Rectal smooth muscle tissue (tissue), 1 donor: ENCODE measurements around the gene ARMCX2.

Source experiments
- H3K27ac ChIP-seq: one replicate; pipeline ENCODE4 v1.7.0; 2013; ENCODE audit warnings: low read depth, low read length, inconsistent platforms
- H3K27me3 ChIP-seq: one replicate; pipeline ENCODE4 v1.7.0; 2013; ENCODE audit warnings: low read length; ENCODE audit not compliant: control insufficient read depth, insufficient read depth
- H3K36me3 ChIP-seq: one replicate; pipeline ENCODE4 v1.7.0; 2013; ENCODE audit warnings: low read length; ENCODE audit not compliant: control insufficient read depth, insufficient read depth
- H3K4me1 ChIP-seq: one replicate; pipeline ENCODE4 v1.7.0; 2013; ENCODE audit warnings: low read length; ENCODE audit not compliant: control insufficient read depth, insufficient read depth
- H3K4me3 ChIP-seq: one replicate; pipeline ENCODE4 v1.7.0; 2013; ENCODE audit warnings: low read length
- H3K9ac ChIP-seq: one replicate; pipeline ENCODE4 v1.7.0; 2013; ENCODE audit warnings: low read length

Gene ARMCX2

GRCh38 chrX:101659601-101660063, at the start of gene ARMCX2:
TSS of gene ARMCX2 (minus strand) at chrX:101659850. CDS start at chrX:101657588, 2,262 bp downstream.
- no peaks in the 10 kb centered on the region for H3K27me3 ChIP-seq
- H3K4me3 ChIP-seq, result peak within 1 kb of the TSS; percentile 74
- peak within 1 kb of the TSS; percentile 76 for H3K27ac ChIP-seq
- no peaks in the 10 kb centered on the region for H3K4me1 ChIP-seq
- no peaks in the 10 kb centered on the region for H3K36me3 ChIP-seq
- H3K9ac ChIP-seq, result peak within 1 kb of the TSS; percentile 19

- Histone ChIP-seq H3K4me3 (no peak overlapping the region), H3K27me3 (no peaks in the 10 kb centered on the region), H3K4me1 (no peaks in the 10 kb centered on the region), H3K36me3 (no peaks in the 10 kb centered on the region), H3K9ac (no peak overlapping the region), H3K27ac (no peak overlapping the region)
These were observed 49.7 kb upstream of the ARMCX2 start for GRCh38 chrX:101709384-101709783.

GRCh38 chrX:101708163-101708562, 48.5 kb upstream of the ARMCX2 start:
- Histone ChIP-seq H3K4me3 (no peak overlapping the region), H3K36me3 (no peaks in the 10 kb centered on the region), H3K4me1 (no peaks in the 10 kb centered on the region), H3K27me3 (no peaks in the 10 kb centered on the region), H3K9ac (no peak overlapping the region), H3K27ac (no peak overlapping the region)

GRCh38 chrX:101693476-101693875, 33.8 kb upstream of the ARMCX2 start:
- Histone ChIP-seq H3K27ac (no peak overlapping the region), H3K9ac (no peak overlapping the region), H3K4me3 (no peak overlapping the region), H3K27me3 (no peaks in the 10 kb centered on the region), H3K36me3 (no peaks in the 10 kb centered on the region), H3K4me1 (no peaks in the 10 kb centered on the region)

- no peak overlapping the region for H3K9ac ChIP-seq
- H3K4me1 ChIP-seq, result no peaks in the 10 kb centered on the region
- no peak overlapping the region for H3K4me3 ChIP-seq
- H3K27me3 ChIP-seq, result no peaks in the 10 kb centered on the region
- H3K36me3 ChIP-seq, result no peaks in the 10 kb centered on the region
- no peak overlapping the region for H3K27ac ChIP-seq
These were observed 32.2 kb upstream of the ARMCX2 start for GRCh38 chrX:101691835-101692234.

- Histone ChIP-seq H3K36me3 (no peaks in the 10 kb centered on the region), H3K27ac (no peak overlapping the region), H3K27me3 (no peaks in the 10 kb centered on the region), H3K4me3 (no peak overlapping the region), H3K4me1 (no peaks in the 10 kb centered on the region), H3K9ac (no peak overlapping the region)
These were observed 26.9 kb upstream of the ARMCX2 start for GRCh38 chrX:101686574-101686973.

- Histone ChIP-seq H3K9ac (no peak overlapping the region), H3K4me1 (no peaks in the 10 kb centered on the region), H3K27me3 (no peaks in the 10 kb centered on the region), H3K27ac (no peak overlapping the region), H3K4me3 (no peak overlapping the region), H3K36me3 (no peaks in the 10 kb centered on the region)
These were observed 26.3 kb upstream of the ARMCX2 start for GRCh38 chrX:101685923-101686322.

- H3K4me1 ChIP-seq, result no peaks in the 10 kb centered on the region
- H3K27me3 ChIP-seq, result no peaks in the 10 kb centered on the region
- H3K4me3 ChIP-seq, result no peak overlapping the region
- no peak overlapping the region for H3K27ac ChIP-seq
- H3K36me3 ChIP-seq, result no peaks in the 10 kb centered on the region
- H3K9ac ChIP-seq, result no peak overlapping the region
These were observed 23.1 kb upstream of the ARMCX2 start for GRCh38 chrX:101682723-101683122.

- no peak overlapping the region for H3K27ac ChIP-seq
- no peaks in the 10 kb centered on the region for H3K4me1 ChIP-seq
- no peaks in the 10 kb centered on the region for H3K27me3 ChIP-seq
- H3K4me3 ChIP-seq, result no peak overlapping the region
- no peaks in the 10 kb centered on the region for H3K36me3 ChIP-seq
- H3K9ac ChIP-seq, result no peak overlapping the region
These were observed 17.4 kb upstream of the ARMCX2 start for GRCh38 chrX:101677028-101677427.

- Histone ChIP-seq H3K27me3 (no peaks in the 10 kb centered on the region), H3K4me3 (no peak overlapping the region)
These were observed 16.9 kb upstream of the ARMCX2 start for GRCh38 chrX:101676571-101676970.

GRCh38 chrX:101668143-101668542, 8.5 kb upstream of the ARMCX2 start:
- no peaks in the 10 kb centered on the region for H3K4me1 ChIP-seq
- H3K9ac ChIP-seq, result no peak overlapping the region
- H3K27me3 ChIP-seq, result no peaks in the 10 kb centered on the region
- H3K36me3 ChIP-seq, result no peaks in the 10 kb centered on the region
- no peak overlapping the region for H3K4me3 ChIP-seq
- no peak overlapping the region for H3K27ac ChIP-seq

More at GRCh38 chrX:101676571-101676970, 16.9 kb upstream of the ARMCX2 start:
- H3K9ac ChIP-seq, result no peak overlapping the region
- H3K36me3 ChIP-seq, result no peaks in the 10 kb centered on the region
- no peak overlapping the region for H3K27ac ChIP-seq
- no peaks in the 10 kb centered on the region for H3K4me1 ChIP-seq

- H3K36me3 ChIP-seq, result no peaks in the 10 kb centered on the region
- H3K9ac ChIP-seq, result peak overlapping the region; percentile 19
- peak overlapping the region; percentile 74 for H3K4me3 ChIP-seq
- peak overlapping the region; percentile 76 for H3K27ac ChIP-seq
- H3K27me3 ChIP-seq, result no peaks in the 10 kb centered on the region
- no peaks in the 10 kb centered on the region for H3K4me1 ChIP-seq
These were observed 774 bp downstream of the ARMCX2 start for GRCh38 chrX:101658661-101659491.

GRCh38 chrX:101657495-101657894, 2.2 kb downstream of the ARMCX2 start:
- Histone ChIP-seq H3K4me3 (no peak overlapping the region), H3K27me3 (no peaks in the 10 kb centered on the region), H3K36me3 (no peaks in the 10 kb centered on the region), H3K4me1 (no peaks in the 10 kb centered on the region), H3K27ac (no peak overlapping the region), H3K9ac (no peak overlapping the region)
